HepG2 (cell line): ENCODE data around the gene DAZAP1. TPM values are rescaled to one million over a fixed set of nuclear protein-coding genes. Genes with fewer than 3 reads are reported as not detected.

Source experiments
- ATF7-NPFF ChIP-seq: sonication (generic); formaldehyde crosslinking; IDR thresholded peaks from 2 replicates; pipeline ENCODE4 v1.8.1; 2023; ENCODE audit warnings: mild to moderate bottlenecking, low read depth, missing genetic modification reagents, moderate library complexity
- FOXP1 ChIP-seq, 2 experiments: fragments of 450-650 bp in 1 of 2; IDR thresholded peaks; 2 replicates each; pipeline ENCODE4 v1.6.1; 2017 to 2018; ENCODE audit warnings: antibody characterized with exemption in 1 of 2
- MEIS2 ChIP-seq: sonication (generic); formaldehyde crosslinking; IDR thresholded peaks from 2 replicates; pipeline ENCODE4 v1.9.0; 2021; ENCODE audit warnings: mild to moderate bottlenecking, missing genetic modification reagents
- MIER3 ChIP-seq: IDR thresholded peaks from 2 replicates; pipeline ENCODE4 v1.6.1; 2016; ENCODE audit warnings: missing compliant biosample characterization, borderline replicate concordance
- MTERF4 ChIP-seq: sonication (generic); formaldehyde crosslinking; IDR thresholded peaks from 2 replicates; pipeline ENCODE4 v1.8.0; 2023; ENCODE audit warnings: mild to moderate bottlenecking, missing genetic modification reagents
- MZF1 ChIP-seq: sonication (generic); formaldehyde crosslinking; IDR thresholded peaks from 2 replicates; pipeline ENCODE4 v1.8.1; 2023; ENCODE audit warnings: mild to moderate bottlenecking, missing genetic modification reagents, borderline replicate concordance
- NR2F1 ChIP-seq, 2 experiments: fragments of 450-650 bp in 1 of 2; formaldehyde crosslinking in 1 of 2; IDR thresholded peaks; 2 replicates each; pipeline versions ENCODE4 v1.5.0 to v1.6.1; 2016 to 2020; ENCODE audit warnings: mild to moderate bottlenecking in 1 of 2, missing compliant biosample characterization in 1 of 2, missing genetic modification reagents in 1 of 2, moderate library complexity in 1 of 2
- SAP130 ChIP-seq: IDR thresholded peaks from 2 replicates; pipeline ENCODE4 v1.6.1; 2016; ENCODE audit warnings: low read depth
- TBL1XR1 ChIP-seq: fragments of 150-350 bp; IDR thresholded peaks from 2 replicates; pipeline ENCODE4 v1.6.1; 2014; ENCODE audit warnings: borderline replicate concordance, low read length; ENCODE audit not compliant: partially characterized antibody
- TCF7L2 ChIP-seq: IDR thresholded peaks from 2 replicates; pipeline ENCODE4 v1.6.1; 2011; ENCODE audit warnings: mild to moderate bottlenecking, low read depth, low read length, moderate library complexity
- TOPORS ChIP-seq: sonication (generic); formaldehyde crosslinking; IDR thresholded peaks from 2 replicates; pipeline ENCODE4 v1.8.0; 2023; ENCODE audit warnings: mild to moderate bottlenecking, missing genetic modification reagents
- ZC3H4 ChIP-seq: sonication (generic); formaldehyde crosslinking; IDR thresholded peaks from 2 replicates; pipeline ENCODE4 v1.4.0; 2020; ENCODE audit warnings: missing genetic modification reagents, borderline replicate concordance
- ZFP62 ChIP-seq: sonication (generic); formaldehyde crosslinking; IDR thresholded peaks from 2 replicates; pipeline ENCODE4 v1.4.0; 2020; ENCODE audit warnings: missing genetic modification reagents
- ZNF138 ChIP-seq: sonication (generic); formaldehyde crosslinking; IDR thresholded peaks from 2 replicates; pipeline ENCODE4 v1.5.0; 2020; ENCODE audit warnings: mild to moderate bottlenecking, low read depth, missing genetic modification reagents
- ZNF205 ChIP-seq: IDR thresholded peaks from 2 replicates; pipeline ENCODE4 v1.6.1; 2018; ENCODE audit warnings: missing biosample characterization, missing genetic modification reagents
- ZNF530 ChIP-seq: sonication (generic); formaldehyde crosslinking; IDR thresholded peaks from 2 replicates; pipeline ENCODE4 v1.5.0; 2020; ENCODE audit warnings: low read depth, mild to moderate bottlenecking, missing genetic modification reagents
- ZNF777 ChIP-seq: sonication (generic); formaldehyde crosslinking; IDR thresholded peaks from 2 replicates; pipeline ENCODE4 v1.4.0; 2020; ENCODE audit warnings: missing genetic modification reagents
- polyA plus RNA-seq, 8 experiments: library from polyadenylated mRNA; depleted of rRNA in 3 of 8; stranded (reverse) in 7 of 8; unstranded in 1 of 8; fragments of >200 nt; fragmentation: Illumina TruSeq in 4 of 8; extraction: Trizol in 4 of 8; gene quantifications; 2 replicates each; pipeline versions ENCODE4 v1.2.1 to v1.2.3, GENCODE V29; 2011 to 2016; ENCODE audit warnings: low read depth in 4 of 8, missing spikeins in 1 of 8, mixed read lengths in 1 of 8; ENCODE audit not compliant: insufficient read depth in 1 of 8
- total RNA-seq, 5 experiments: library from RNA; depleted of rRNA; stranded (reverse); fragments of >200 nt; fragmentation: Illumina TruSeq; extraction: Trizol; gene quantifications; 2 replicates each; pipeline ENCODE4 v1.2.3, GENCODE V29; 2016; ENCODE audit warnings: low read depth in 1 of 5
- TF ChIP-seq, protein P1 (sequence below): sonication (generic); formaldehyde crosslinking; IDR thresholded peaks from 2 replicates; pipeline ENCODE4 v1.5.1; 2020; ENCODE audit warnings: mild to moderate bottlenecking, missing genetic modification reagents, moderate library complexity
- TF ChIP-seq, protein P2 (sequence below): sonication (generic); formaldehyde crosslinking; IDR thresholded peaks from 2 replicates; pipeline ENCODE4 v1.5.0; 2020; ENCODE audit warnings: missing genetic modification reagents

The DAZAP1 gene
- total and polyA plus RNA-seq, 2 of the 13 experiments (the other 11 are each of a cell fraction or from before 2014, with no cell fraction given): 63.3 to 79.2 TPM

DNA sequence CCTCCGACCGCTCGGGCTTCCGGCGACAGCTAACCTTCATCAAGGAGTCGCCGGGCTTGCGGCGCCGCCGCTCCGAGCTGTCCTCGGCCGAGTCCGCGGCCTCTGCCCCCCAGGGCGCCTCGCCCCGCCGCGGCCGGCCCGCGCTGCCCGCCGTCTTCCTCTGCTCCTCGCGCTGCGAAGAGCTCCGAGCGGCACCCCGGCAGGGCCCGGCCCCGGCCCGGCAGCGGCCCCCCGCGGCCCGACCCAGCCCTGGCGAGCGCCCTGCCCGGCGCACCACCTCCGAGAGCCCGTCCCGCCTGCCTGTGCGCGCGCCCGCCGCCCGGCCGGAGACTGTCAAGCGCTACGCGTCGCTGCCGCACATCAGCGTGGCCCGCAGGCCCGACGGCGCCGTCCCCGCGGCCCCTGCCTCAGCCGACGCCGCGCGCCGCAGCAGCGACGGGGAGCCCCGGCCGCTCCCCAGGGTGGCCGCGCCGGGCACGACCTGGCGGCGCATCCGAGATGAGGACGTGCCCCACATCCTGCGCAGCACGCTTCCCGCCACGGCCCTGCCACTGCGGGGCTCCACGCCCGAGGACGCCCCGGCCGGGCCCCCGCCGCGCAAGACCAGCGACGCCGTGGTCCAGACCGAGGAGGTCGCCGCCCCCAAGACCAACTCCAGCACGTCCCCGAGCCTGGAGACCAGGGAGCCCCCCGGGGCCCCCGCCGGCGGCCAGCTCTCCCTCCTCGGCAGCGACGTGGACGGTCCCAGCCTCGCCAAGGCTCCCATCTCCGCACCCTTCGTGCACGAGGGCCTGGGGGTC, 62.1 kb downstream of the DAZAP1 start (continued):
- TF ChIP-seq MTERF4 (CRISPR knock-in tag): no peak
- no peak for TF ChIP-seq NR2F1 (CRISPR knock-in tag; IDR thresholded peaks at IDR 0.05)
- TF ChIP-seq SAP130 (CRISPR knock-in tag): peak; percentile 22; the same call in 1 of the 2 replicates
- TF ChIP-seq TOPORS (CRISPR knock-in tag): no peak
- peak; percentile 92 for TF ChIP-seq ZNF777 (CRISPR knock-in tag)
- no peak for TF ChIP-seq TCF7L2
- 0 out of 2 replicates have a peak, but pooled peaks have one; percentile 21 for TF ChIP-seq ATF7-NPFF (CRISPR knock-in tag)
- TF ChIP-seq ZNF530 (CRISPR knock-in tag): no peak
- TF ChIP-seq, protein P1, sequence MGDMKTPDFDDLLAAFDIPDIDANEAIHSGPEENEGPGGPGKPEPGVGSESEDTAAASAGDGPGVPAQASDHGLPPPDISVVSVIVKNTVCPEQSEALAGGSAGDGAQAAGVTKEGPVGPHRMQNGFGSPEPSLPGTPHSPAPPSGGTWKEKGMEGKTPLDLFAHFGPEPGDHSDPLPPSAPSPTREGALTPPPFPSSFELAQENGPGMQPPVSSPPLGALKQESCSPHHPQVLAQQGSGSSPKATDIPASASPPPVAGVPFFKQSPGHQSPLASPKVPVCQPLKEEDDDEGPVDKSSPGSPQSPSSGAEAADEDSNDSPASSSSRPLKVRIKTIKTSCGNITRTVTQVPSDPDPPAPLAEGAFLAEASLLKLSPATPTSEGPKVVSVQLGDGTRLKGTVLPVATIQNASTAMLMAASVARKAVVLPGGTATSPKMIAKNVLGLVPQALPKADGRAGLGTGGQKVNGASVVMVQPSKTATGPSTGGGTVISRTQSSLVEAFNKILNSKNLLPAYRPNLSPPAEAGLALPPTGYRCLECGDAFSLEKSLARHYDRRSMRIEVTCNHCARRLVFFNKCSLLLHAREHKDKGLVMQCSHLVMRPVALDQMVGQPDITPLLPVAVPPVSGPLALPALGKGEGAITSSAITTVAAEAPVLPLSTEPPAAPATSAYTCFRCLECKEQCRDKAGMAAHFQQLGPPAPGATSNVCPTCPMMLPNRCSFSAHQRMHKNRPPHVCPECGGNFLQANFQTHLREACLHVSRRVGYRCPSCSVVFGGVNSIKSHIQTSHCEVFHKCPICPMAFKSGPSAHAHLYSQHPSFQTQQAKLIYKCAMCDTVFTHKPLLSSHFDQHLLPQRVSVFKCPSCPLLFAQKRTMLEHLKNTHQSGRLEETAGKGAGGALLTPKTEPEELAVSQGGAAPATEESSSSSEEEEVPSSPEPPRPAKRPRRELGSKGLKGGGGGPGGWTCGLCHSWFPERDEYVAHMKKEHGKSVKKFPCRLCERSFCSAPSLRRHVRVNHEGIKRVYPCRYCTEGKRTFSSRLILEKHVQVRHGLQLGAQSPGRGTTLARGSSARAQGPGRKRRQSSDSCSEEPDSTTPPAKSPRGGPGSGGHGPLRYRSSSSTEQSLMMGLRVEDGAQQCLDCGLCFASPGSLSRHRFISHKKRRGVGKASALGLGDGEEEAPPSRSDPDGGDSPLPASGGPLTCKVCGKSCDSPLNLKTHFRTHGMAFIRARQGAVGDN (CRISPR knock-in tag): no peak
- no peak for TF ChIP-seq FOXP1 (IDR thresholded peaks at IDR 0.05)
- TF ChIP-seq FOXP1 (CRISPR knock-in tag; IDR thresholded peaks at IDR 0.05): no peak
- no peak for TF ChIP-seq ZFP62
- TF ChIP-seq MEIS2 (CRISPR knock-in tag): no peak
- no peak for TF ChIP-seq MZF1 (CRISPR knock-in tag)
- no peak for TF ChIP-seq ZNF138 (CRISPR knock-in tag)
- TF ChIP-seq ZC3H4 (CRISPR knock-in tag): no peak
- TF ChIP-seq TBL1XR1: no peak
- no peak for TF ChIP-seq ZNF205 (CRISPR knock-in tag)
- TF ChIP-seq, protein P2, sequence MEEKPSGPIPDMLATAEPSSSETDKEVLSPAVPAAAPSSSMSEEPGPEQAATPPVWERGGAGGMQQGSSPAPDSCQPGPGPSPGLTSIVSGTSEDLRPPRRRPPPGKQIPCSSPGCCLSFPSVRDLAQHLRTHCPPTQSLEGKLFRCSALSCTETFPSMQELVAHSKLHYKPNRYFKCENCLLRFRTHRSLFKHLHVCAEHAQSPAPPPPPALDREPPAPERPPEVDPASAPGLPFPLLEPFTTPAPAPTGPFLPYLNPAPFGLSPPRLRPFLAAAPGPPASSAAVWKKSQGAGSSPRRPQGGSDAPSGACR (CRISPR knock-in tag): 0 out of 2 replicates have a peak, but pooled peaks have one; percentile 10
- TF ChIP-seq MIER3 (CRISPR knock-in tag): no peak
